Psoas muscle (tissue), 8 donors: ENCODE measurements around the gene CARMIL1. TPM values are rescaled to one million over a fixed set of nuclear protein-coding genes. Genes with fewer than 3 reads are reported as not detected.
A peak's percentile ranks its signal among the peaks of the same experiment; 100 is the strongest.

Source experiments
- ATAC-seq, 4 donors: fragments of 200-7000 bp; cut with Tn5 transposase; one replicate each; pipeline ENCODE4 v1.9.1; 2020; ENCODE audit warnings: moderate library complexity in 3 of 4, mild to moderate bottlenecking in 2 of 4
- DNase-seq, 2 donors: peaks; one replicate each; pipeline ENCODE4 v3.0.0-alpha.2; 2020
- H3K27ac ChIP-seq: fragments of 200-600 bp; one replicate; pipeline ENCODE4 v1.8.0; 2022
- H3K27me3 ChIP-seq, 3 donors: fragments of 200-600 bp in 1 of 3; one replicate each; pipeline versions ENCODE4 v1.6.1 to v1.8.0; 2013 to 2022; ENCODE audit warnings: low read length in 2 of 3, mild to moderate bottlenecking in 2 of 3, moderate library complexity in 1 of 3; ENCODE audit not compliant: insufficient read depth in 3 of 3
- H3K36me3 ChIP-seq, 2 donors: fragments of 200-600 bp in 1 of 2; one replicate each; pipeline versions ENCODE4 v1.6.1 to v1.8.0; 2013 to 2022; ENCODE audit warnings: low read depth in 1 of 2, mild to moderate bottlenecking in 1 of 2, moderate library complexity in 1 of 2; ENCODE audit not compliant: insufficient read depth in 1 of 2
- H3K4me1 ChIP-seq: fragments of 200-600 bp; one replicate; pipeline ENCODE4 v1.8.0; 2022
- H3K4me3 ChIP-seq: fragments of 200-600 bp; one replicate; pipeline ENCODE4 v1.8.0; 2022; ENCODE audit warnings: mild to moderate bottlenecking
- H3K9me3 ChIP-seq: fragments of 200-600 bp; one replicate; pipeline ENCODE4 v1.8.0; 2022
- CTCF ChIP-seq: fragments of 200-600 bp; IDR thresholded peaks from one replicate; pipeline ENCODE4 v1.8.0; 2022; ENCODE audit warnings: antibody characterized with exemption
- WGBS, 3 donors: extraction: QIAGEN DNeasy Blood & Tissue Kit; methylation state at CpG; one replicate each; pipeline versions ENCODE4 v1.1.6 to v1.1.7; 2013; 5-methylcytosine and 5-hydroxymethylcytosine counted together
- intact Hi-C, 2 donors: fragments of 100-400 bp; cut with DNase I; formaldehyde crosslinking; loops; one replicate each; pipeline versions ENCODE4 v1.11.0 to v1.14.2; 2022
- polyA plus RNA-seq, 3 donors: library from polyadenylated mRNA; stranded (reverse); fragments of 200-250 nt; gene quantifications; one replicate each; pipeline ENCODE4 v1.2.3, GENCODE V29; 2013
- total RNA-seq, 4 donors: library from RNA; stranded (reverse); fragmentation: NEBNext Ultra II Directional in 2 of 4; extraction: Animal tissue kit (Norgen Biotek cat#: 25700) in 2 of 4; gene quantifications; one replicate each; pipeline versions ENCODE4 v1.2.1 to v1.2.4, GENCODE V29; 2021 to 2023
- donor health status: healthy with polysubstance abuse.
- donor health status: DM: no; HTN: no; CAD: no; lungs with moderate emphysema.
- donor health status: Bipolar disorder and iron deficiency.
- donor health status: healthy.
- donor health status: DM: yes; HTN: yes; CAD: no.
- donor health status: DM: no; HTN: no; CAD: no.
- donor health status: DM: no; HTN: no; CAD: no.
- donor health status: DM: yes; HTN: yes; CAD: no.

Gene CARMIL1
- total and polyA plus RNA-seq, 7 donors, result 0.11 to 1.0 (median 0.76) TPM

GRCh38 chr6:25489399-25489798 lies 210.2 kb downstream of the CARMIL1 start:
- H3K36me3 ChIP-seq, result no peaks in the 10 kb centered on the region
- H3K4me1 ChIP-seq, result no peaks in the 10 kb centered on the region
- ATAC-seq (no peak), DNase-seq (no peak)
- 76 to 82% (median 77%) methylated on average over 3 of the region's 3 CpGs for WGBS, 3 donors
- no peak for TF ChIP-seq CTCF
- no peaks in the 10 kb centered on the region for H3K27me3 ChIP-seq
- intact Hi-C loops, result no loop called here
- H3K27ac ChIP-seq, result no peak overlapping the region
- no peaks in the 10 kb centered on the region for H3K9me3 ChIP-seq
- no peak overlapping the region for H3K4me3 ChIP-seq

GRCh38 chr6:25490018-25490801 lies 211.0 kb downstream of the CARMIL1 start:
- peak; percentile 43 for TF ChIP-seq CTCF
- Histone ChIP-seq H3K4me3 (no peak overlapping the region), H3K4me1 (no peaks in the 10 kb centered on the region), H3K27me3 (no peaks in the 10 kb centered on the region), H3K27ac (no peak overlapping the region), H3K9me3 (no peaks in the 10 kb centered on the region), H3K36me3 (no peaks in the 10 kb centered on the region)
- WGBS, 3 donors, result 63 to 79% (median 72%) methylated on average over 9 of the region's 9 CpGs
- intact Hi-C loops, result loop anchor here (5.0 to 10.0 kb wide), 2 partner anchors 213 to 215 kb away; partner anchors contain the start of gene CARMIL1 (in 2 of the 2)
- peak in 3 of 4 donors; percentile 53 to 67 (median 56) for ATAC-seq
- peak; percentile 51 to 66 for DNase-seq

- DNase-seq (no peak), ATAC-seq (no peak)
- intact Hi-C loops, result loop anchor here (5.0 to 10.0 kb wide), 2 partner anchors 216 to 218 kb away; partner anchors contain the start of gene CARMIL1 (in 2 of the 2)
- Histone ChIP-seq H3K36me3 (no peaks in the 10 kb centered on the region), H3K27me3 (no peaks in the 10 kb centered on the region), H3K4me3 (no peak overlapping the region), H3K27ac (no peak overlapping the region), H3K4me1 (no peaks in the 10 kb centered on the region), H3K9me3 (no peaks in the 10 kb centered on the region)
- 85 to 98% (median 95%) methylated on average over 3 of the region's 3 CpGs for WGBS, 3 donors
- TF ChIP-seq CTCF, result no peak
Measured at GRCh38 chr6:25492951-25493350, 213.8 kb downstream of the CARMIL1 start.

- TF ChIP-seq CTCF, result no peak
- H3K36me3 ChIP-seq, result no peaks in the 10 kb centered on the region
- intact Hi-C loops, result loop anchor here (5.0 to 10.0 kb wide), 2 partner anchors 217 to 220 kb away; partner anchors contain the start of gene CARMIL1 (in 2 of the 2)
- no peaks in the 10 kb centered on the region for H3K27me3 ChIP-seq
- no peak overlapping the region for H3K4me3 ChIP-seq
- H3K27ac ChIP-seq, result no peak overlapping the region
- DNase-seq, result no peak
- ATAC-seq, result no peak
- WGBS, 3 donors, result 70 to 85% (median 80%) methylated on average over 1 of the region's 1 CpG
- no peaks in the 10 kb centered on the region for H3K4me1 ChIP-seq
- H3K9me3 ChIP-seq, result no peaks in the 10 kb centered on the region
Measured at GRCh38 chr6:25494469-25494868, 215.3 kb downstream of the CARMIL1 start.
